GM10266 (cell line): Measurements from ENCODE around the gene GIGYF2.

Source experiments
- DNase-seq: peaks from one replicate; pipeline ENCODE4 v3.0.0; 2012; ENCODE audit errors: extremely low spot score
- CTCF ChIP-seq: IDR thresholded peaks from 2 replicates; pipeline ENCODE4 v1.5.1; 2012; ENCODE audit warnings: mild to moderate bottlenecking, low read depth; ENCODE audit not compliant: control insufficient read depth, insufficient read depth; ENCODE audit errors: missing control alignments

Gene GIGYF2

GRCh38 chr2:232787806-232788205 lies 90.7 kb downstream of the GIGYF2 start:
- no peak for TF ChIP-seq CTCF
- DNase-seq, result no peak

- no peak for TF ChIP-seq CTCF
- no peak for DNase-seq
These were observed 92.0 kb downstream of the GIGYF2 start for GRCh38 chr2:232789082-232789481.

- no peak for TF ChIP-seq CTCF
These were observed 94.4 kb downstream of the GIGYF2 start for GRCh38 chr2:232791518-232791917.

GRCh38 chr2:232793271-232793670 lies 96.1 kb downstream of the GIGYF2 start:
- no peak for TF ChIP-seq CTCF
- DNase-seq, result no peak

More at GRCh38 chr2:232791518-232791917, 94.4 kb downstream of the GIGYF2 start:
- DNase-seq, result no peak

GRCh38 chr2:232794981-232795380 lies 97.8 kb downstream of the GIGYF2 start:
- no peak for DNase-seq
- no peak for TF ChIP-seq CTCF

- DNase-seq, result no peak
- no peak for TF ChIP-seq CTCF
These were observed 98.8 kb downstream of the GIGYF2 start for GRCh38 chr2:232795920-232796319.

- DNase-seq, result no peak
- no peak for TF ChIP-seq CTCF
These were observed 101.1 kb downstream of the GIGYF2 start for GRCh38 chr2:232798187-232798586.

- DNase-seq, result no peak
- no peak for TF ChIP-seq CTCF
These were observed 103.0 kb downstream of the GIGYF2 start for GRCh38 chr2:232800166-232800565.
